ENCODE measurements around the gene ODF2L. TPM values are rescaled to one million over a fixed set of nuclear protein-coding genes. Genes with fewer than 3 reads are reported as not detected.

Gene ODF2L
- total and polyA plus RNA-seq, 2 of the 13 experiments (the other 11 are each of a cell fraction or from before 2014, with no cell fraction given), result 0.07 TPM; not detected in 1

DNA sequence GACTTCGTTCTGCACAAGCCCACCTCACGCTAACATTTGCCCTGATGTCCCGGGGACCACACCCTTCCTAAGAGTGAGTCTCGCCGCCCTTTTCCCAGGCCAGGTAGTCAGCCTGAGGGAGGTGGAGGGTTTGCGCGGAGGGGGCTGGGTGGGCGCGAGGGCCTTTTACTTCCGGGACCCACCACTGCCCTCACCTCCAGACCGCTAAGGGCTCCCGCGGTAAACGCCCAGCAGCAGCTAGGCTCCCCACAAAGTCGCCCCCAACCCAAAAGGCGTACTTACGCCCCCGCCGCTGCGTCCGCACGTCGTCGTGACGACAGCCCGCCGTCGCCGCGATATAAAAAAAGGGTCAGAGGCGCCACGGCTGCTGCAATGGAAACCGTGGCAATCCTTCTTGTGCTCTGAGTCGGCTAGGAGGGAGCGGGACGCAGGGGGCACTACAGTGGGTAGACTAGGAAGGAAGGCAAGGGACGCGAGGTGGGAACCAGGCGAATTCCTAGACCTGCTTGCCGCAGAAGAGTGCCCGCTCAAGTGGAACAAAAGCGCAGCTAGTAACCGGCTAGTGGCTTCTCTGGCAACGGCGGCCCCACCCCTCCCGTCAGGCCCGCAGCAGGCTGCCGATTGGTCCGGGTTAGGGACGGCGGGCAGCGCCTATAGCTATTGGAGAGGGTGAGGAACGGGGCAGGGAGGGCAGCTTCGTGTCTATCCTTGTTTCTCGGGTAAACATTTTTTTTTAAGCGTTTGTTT is at the start of gene ODF2L (continued):
- no peak for TF ChIP-seq ZNF543 (CRISPR knock-in tag; IDR thresholded peaks at IDR 0.05)
- peak; percentile 50; the same call in 1 of the 2 replicates for TF ChIP-seq NFYB (CRISPR knock-in tag; IDR thresholded peaks at IDR 0.05)
- TF ChIP-seq PCBP1 (IDR thresholded peaks at IDR 0.05; ENCODE audit: borderline replicate concordance, low read depth, low read length), result no peak
- TF ChIP-seq ZNF34 (CRISPR knock-in tag; IDR thresholded peaks at IDR 0.05; ENCODE audit: borderline replicate concordance), result no peak

DNA sequence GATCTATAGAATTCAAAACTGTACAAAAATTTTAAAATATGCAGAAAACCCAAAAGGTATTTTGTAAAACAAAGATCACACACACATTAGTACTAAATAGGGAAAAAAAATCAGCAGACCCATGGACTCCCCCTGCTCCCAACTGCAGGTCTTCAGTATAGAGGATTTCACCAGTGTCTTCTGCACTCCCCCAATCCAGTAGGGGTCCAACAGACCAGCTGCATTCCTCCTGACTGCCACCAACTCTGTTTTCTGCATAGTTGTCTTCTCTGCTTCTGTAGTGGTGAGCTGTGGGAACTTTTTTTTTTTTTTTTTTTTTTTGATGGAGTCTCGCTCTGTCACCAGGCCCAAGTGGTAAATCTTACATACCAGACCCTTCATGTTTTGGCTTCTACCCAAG is 49.8 kb upstream of the ODF2L start:
- CTCF ChIA-PET (ENCODE audit: low intra/inter-chr PET ratio, low total read pairs), result no interaction called here
- WGBS (ENCODE audit: low lambda C conversion rate), result 8% methylated on average over 1 of the region's 1 CpG

More for the DNA sequence above, 49.8 kb upstream of the ODF2L start:
- TF ChIP-seq, protein P1, sequence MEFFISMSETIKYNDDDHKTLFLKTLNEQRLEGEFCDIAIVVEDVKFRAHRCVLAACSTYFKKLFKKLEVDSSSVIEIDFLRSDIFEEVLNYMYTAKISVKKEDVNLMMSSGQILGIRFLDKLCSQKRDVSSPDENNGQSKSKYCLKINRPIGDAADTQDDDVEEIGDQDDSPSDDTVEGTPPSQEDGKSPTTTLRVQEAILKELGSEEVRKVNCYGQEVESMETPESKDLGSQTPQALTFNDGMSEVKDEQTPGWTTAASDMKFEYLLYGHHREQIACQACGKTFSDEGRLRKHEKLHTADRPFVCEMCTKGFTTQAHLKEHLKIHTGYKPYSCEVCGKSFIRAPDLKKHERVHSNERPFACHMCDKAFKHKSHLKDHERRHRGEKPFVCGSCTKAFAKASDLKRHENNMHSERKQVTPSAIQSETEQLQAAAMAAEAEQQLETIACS (CRISPR knock-in tag; IDR thresholded peaks at IDR 0.05), result no peak
- TF ChIP-seq SRY (CRISPR knock-in tag; IDR thresholded peaks at IDR 0.05) (no peak), ZNF264 (CRISPR knock-in tag; IDR thresholded peaks at IDR 0.05) (no peak)
- TF ChIP-seq, protein P2, sequence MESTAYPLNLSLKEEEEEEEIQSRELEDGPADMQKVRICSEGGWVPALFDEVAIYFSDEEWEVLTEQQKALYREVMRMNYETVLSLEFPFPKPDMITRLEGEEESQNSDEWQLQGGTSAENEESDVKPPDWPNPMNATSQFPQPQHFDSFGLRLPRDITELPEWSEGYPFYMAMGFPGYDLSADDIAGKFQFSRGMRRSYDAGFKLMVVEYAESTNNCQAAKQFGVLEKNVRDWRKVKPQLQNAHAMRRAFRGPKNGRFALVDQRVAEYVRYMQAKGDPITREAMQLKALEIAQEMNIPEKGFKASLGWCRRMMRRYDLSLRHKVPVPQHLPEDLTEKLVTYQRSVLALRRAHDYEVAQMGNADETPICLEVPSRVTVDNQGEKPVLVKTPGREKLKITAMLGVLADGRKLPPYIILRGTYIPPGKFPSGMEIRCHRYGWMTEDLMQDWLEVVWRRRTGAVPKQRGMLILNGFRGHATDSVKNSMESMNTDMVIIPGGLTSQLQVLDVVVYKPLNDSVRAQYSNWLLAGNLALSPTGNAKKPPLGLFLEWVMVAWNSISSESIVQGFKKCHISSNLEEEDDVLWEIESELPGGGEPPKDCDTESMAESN (CRISPR knock-in tag; conservative IDR thresholded peaks at IDR 0.05), result no peak
- Histone ChIP-seq H3K4me2 (ENCODE audit: low read depth, low read length) (no peak overlapping the region), H3K36me3 (replicated peaks in 1 of 2; ENCODE audit: control insufficient read depth in 1 of 2, insufficient read depth in 2 of 2, low read length in 2 of 2) (no peaks in the 10 kb centered on the region), H3K4me1 (ENCODE audit: insufficient read depth, low read length) (no peaks in the 10 kb centered on the region), H3K27me3 (ENCODE audit: control insufficient read depth in 1 of 2, insufficient read depth in 2 of 2, low read length in 2 of 2) (no peaks in the 10 kb centered on the region), H4K20me1 (ENCODE audit: insufficient read depth, low read length) (no peaks in the 10 kb centered on the region), H3K4me3 (replicated peaks in 1 of 3; ENCODE audit: insufficient read depth in 1 of 3, low read depth in 2 of 3, low read length in 3 of 3) (no peak overlapping the region), H3K27ac (ENCODE audit: extremely low read length, insufficient read depth, low read length) (no peak overlapping the region), H2AFZ (ENCODE audit: low read length) (no peak overlapping the region), H3K79me2 (ENCODE audit: insufficient read depth, low read length) (no peaks in the 10 kb centered on the region), H3K9ac (ENCODE audit: insufficient read depth, low read depth, low read length) (no peak overlapping the region), H3K9me3 (ENCODE audit: low read length) (no peaks in the 10 kb centered on the region)
- DNase-seq (ENCODE audit: low spot score), result no peak
- POLR2A ChIA-PET, result no interaction called here
- no TSS peak for BruUV-seq (replicated peaks)
- no peak for ATAC-seq
- intact Hi-C loops (cut with micrococcal nuclease; ENCODE audit: unreplicated experiment), result no loop called here
- no peak for FAIRE-seq
- in situ Hi-C loops (cut with HindIII; ENCODE audit: extremely low pct_ligation_motif_present, low pct_unique_long_range_greater_than_20kb), result no loop called here

All from HepG2 (cell line).